ENCODE results near the gene PPP6R1.
A peak's percentile ranks its signal among the peaks of the same experiment; 100 is the strongest.

The PPP6R1 gene

DNA sequence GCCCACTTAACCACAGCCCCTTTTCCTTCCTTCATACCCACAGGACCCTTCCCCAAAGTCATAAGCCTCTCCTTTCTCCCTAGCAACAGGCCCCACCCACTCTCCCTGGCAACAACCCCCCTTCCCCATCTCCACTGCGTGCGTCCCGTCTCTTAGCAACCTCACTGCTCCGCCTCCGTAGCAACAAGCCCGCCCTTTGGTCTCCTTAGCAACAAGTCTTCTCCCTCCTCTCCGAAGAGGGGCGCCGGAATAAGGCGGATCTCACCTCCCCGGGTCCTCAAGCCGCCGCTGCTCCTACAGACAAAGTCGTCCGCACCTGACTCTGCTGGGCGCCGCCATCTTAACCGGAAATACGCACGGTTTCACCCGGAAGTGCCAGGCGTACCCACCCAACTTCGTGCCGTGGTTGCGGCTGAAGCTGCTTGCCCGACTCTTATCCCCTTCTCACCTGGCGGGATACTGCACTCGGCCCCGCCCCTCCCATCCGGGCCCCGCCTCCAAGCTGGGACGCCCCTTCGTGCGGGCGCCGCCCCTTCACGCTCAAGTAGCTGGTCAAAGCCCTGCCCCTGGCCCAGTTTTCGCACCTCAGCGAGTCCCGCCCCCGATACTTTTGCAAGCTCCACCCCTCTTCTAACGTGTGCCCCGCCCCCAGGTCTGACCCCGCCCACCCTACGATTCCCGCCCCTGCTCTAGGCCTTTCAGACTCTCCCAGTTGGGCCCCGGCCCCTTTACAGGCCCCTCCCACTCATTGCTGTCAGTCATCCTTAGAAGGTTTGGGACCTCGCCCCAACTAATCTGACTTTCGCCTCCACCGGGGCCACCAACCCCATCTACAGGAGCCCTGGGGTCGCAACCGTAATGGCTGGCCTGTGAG lies 21.2 kb upstream of the PPP6R1 start, which contains the start of gene HSPBP1:
TSS of gene HSPBP1 (minus strand) at position 341 of the 874 bp plus-strand sequence. CDS start 502 bp downstream, outside the sequence.
- peak; percentile 86 for DNase-seq (ENCODE audit: low read depth, low spot score)

DNA sequence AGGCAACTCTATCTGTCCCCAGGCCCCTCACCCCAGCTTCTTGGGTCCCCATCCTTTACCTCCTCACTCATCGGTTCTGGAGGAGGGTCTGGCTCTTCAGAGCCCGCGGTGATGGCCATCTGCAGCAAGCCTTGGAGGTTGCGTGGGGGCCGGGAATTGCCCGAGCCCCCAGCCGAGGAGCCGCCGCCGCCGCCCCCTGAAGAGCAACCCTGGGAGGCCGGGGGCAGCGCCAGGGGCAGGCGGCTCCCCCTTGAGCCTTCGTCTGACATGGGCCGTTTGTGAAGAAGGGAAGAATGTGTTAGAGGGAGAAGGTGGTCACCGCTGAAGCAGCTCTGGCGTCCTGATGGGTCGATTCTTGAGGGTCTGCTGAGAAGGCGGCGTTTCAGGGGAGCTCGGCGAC lies 20.5 kb upstream of the PPP6R1 start:
- no peak for DNase-seq (ENCODE audit: low read depth, low spot score)

DNA sequence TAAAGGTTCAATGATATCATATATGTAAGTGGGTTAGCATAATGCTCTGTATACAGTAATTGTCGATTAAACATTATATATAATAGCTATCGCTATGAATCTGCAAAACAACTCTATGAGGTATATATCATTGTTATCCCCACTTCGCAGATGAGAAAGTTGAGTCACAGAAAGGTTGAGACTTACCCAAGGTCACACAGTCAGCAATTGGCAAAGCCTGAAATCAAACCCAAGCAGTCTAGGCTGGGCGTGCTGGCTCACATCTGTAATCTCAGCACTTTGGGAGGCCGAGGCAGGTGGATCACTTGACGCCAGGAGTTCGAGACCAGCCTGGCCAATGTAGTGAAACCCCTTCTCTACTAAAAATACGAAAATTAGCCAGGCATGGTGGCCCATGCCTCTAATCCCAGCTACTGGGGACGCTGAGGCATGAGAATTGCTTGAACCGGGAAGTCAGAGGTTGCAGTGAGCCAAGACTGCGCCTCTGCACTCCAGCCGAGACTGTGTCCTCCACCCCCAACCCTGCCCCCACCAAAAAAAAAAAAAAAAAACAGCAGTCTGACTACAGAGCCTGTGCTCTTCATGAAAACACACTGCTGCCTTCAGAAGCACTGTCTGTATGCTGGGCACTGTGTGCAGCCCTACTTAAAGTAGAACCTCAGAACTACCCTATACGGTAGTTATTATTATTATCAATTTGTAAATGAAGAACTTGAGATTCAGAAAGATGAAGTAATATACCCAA lies 19.7 kb upstream of the PPP6R1 start:
- DNase-seq (ENCODE audit: low read depth, low spot score): no peak

DNA sequence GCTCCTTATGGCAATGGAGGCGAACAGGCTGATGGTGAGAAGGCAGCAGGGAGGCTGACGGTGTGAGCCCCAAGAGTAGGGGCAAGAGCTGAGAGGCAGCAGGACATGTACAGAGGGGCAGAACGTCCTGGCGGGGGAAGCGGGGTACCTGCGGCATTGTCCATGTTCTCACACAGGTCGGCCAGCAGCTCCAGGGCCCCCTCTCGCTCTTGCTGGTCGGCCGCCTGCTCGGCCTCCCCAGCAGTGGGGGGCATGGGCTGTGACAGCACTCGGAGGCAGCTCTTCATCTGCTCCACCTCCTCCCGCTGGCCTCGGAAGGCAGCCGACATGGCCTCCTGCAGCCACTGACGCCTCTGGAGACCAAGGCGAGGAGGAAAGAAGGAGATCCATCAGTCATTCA lies 18.7 kb upstream of the PPP6R1 start:
- no peak for DNase-seq (ENCODE audit: low read depth, low spot score)

DNA sequence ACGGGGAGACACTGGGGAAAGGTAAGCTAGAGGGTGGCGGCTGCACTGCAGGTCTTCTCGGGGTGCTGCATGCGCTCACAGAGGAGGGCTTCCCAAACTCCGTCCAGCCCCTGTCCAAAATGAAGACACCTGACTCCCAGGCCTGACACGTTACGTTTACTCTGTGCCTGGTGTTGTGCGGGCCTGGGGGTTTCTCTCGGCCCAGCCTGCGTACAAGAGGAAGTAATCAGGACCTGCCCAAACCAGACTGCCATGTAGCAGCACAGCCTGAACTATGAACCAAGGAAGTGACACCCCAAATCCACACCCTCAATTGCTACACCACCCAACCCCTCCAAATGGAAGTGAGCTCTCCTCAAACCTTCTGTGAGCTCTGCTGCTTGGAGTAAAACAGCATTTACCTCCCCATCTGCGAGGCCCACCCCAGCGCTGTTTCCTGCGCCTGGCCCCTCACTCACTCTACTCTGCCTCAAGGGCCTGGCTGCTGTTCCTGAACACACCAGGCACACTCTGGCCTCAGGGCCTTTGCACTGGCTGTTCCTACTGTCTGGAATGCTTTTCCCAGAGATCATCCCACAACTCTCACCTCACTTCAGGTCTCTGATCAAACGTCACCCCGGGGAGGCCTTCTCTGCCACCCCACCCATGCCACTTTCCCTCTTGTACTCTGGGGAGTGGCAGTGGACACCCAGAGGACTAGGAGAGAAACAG lies 18.1 kb upstream of the PPP6R1 start:
- no peak for DNase-seq (ENCODE audit: low read depth, low spot score)

DNA sequence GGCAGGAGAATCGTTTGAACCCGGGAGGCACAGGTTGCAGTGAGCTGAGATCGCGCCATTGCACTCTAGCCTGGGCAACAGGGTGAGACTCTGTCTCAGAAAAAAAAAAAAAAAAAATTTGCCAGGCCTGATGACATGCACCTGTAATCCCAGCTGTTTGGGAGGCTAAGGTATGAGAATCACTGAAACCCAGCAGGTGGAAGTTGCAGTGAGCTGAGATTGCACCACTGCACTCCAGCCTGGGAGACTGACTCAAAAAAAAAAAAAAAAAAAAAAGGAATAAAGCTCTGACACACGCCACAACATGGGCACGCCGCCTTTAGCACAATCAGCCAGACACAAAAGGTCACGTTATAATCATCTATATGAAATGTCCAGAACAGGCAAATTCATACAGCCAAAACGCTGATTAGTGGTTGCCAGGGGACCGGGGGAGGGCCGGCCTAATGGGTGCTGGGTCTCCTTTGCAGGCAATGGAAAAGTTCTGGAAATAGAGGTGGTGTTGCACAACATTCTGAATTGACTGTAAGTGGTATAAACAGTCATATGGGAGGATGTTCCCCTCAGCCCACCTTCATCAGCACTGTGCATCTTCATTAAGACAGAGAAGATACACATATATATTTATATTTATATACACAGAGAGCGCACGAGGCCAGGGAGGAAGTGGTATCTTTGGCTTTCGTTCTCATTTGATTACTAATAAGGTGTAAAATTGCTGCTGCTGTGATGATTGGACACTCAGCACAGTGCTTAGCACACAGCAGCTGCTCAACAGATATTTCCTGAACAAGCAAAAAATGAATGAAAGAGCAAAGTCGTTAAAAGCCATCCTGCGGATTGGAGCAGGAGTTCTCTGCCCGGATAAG lies 17.3 kb upstream of the PPP6R1 start:
- no peak for DNase-seq (ENCODE audit: low read depth, low spot score)

DNA sequence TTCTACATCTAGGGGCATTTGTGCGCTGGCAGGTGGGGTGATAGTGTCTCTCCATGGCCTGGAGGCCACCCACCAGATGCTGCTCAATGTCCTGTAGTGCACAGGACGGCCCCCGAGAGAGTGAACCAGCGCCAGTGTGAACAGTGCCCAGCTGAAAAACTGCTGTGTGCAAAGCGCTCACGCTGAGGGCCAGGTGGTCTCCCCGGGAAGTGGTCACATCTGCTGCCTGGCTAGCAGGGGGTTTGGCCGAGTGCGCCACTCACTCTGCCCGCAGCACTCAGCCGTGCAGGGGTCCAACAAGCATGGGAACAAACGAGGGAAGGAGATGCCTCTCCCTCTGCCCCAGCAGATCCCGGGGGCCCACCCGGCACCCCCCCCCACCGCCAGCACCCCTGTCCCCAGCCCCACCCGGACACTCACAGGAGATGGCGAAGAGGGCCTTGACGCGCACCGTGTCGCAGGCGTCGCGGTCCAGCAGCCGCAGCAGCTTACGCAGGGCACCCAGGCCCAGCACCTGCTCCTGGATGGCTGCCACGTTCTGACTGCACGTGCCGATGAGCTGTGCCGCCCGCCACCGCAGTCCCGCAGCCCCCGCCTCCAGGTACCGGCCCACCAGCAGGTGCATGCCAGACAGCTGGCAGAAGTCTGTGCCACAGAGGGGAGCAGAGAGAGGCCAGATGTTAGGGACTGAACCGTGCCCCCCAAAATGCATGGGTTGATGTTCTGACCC lies 15.3 kb upstream of the PPP6R1 start:
- DNase-seq (ENCODE audit: low read depth, low spot score): no peak

DNA sequence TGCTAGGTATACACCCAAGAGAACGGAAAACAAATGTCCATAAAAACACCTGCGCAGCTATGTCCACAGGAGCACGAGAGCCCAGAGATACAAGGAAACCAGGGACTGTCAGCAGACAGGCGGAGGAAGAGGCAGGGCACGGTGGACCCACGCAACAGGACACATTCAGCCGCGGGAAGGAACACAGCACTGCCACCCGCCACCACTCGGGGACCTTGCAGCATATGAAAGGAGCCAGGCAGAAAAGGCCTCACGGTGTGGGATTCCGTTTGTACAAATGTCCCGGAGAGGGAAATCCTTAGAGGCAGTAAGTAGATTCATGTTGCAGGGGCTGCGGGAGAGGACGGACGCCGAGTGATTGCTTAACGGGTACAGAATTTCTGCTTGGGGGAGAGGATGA lies 13.3 kb upstream of the PPP6R1 start:
- DNase-seq (ENCODE audit: low read depth, low spot score): no peak

DNA sequence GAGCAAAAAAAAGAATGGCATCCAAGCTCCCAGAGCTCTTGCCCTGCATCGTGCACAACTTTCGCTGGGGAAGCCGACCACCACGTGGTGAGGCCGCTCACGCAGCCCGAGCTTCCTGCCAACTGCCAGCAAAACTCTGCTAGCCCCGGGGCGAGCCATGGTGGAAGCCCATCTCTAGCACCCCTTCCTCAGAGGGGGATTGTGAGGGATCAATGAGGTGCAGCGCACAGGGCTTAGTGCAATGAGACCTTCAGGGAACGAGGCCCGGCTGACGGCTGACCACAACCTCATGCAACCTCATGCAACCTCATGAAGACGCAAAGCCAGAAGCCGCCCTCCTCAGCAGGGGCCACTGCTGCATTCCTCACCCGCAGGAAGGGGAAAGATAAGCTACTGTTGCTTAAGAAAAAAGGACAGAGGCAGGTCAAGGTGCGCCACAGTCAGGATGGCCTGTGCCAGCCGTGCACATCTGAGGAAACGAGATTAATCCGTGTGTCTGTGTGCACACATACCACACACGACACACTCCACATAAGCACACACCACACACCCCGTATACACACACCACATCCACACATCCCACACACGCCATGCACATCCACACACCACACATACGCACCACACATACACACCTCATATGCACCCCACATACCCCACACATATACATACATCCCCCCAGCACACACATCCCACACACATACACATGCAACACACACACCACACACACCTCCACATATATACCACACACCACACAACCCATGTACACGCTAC lies 11.5 kb upstream of the PPP6R1 start:
- no peak for DNase-seq (ENCODE audit: low read depth, low spot score)

DNA sequence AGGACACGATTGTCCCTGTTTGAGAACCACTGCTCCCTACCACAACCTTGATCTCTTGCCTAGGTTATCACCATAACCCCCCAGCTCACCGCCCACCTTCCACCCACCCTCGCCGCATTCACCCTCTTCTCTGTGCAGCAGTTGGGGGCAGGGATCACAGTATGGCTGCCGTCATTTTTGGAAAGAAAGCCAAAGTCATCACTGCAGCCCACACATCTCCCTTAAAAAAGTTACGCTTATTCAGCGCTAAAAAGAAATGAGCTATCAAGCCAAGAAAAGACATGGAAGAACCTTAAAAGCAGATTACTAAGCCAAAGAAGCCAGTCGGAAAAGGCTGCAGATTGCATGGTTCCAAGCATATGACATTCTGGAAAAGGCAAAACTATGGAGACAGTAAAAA lies 10.5 kb upstream of the PPP6R1 start:
- DNase-seq (ENCODE audit: low read depth, low spot score): no peak

DNA sequence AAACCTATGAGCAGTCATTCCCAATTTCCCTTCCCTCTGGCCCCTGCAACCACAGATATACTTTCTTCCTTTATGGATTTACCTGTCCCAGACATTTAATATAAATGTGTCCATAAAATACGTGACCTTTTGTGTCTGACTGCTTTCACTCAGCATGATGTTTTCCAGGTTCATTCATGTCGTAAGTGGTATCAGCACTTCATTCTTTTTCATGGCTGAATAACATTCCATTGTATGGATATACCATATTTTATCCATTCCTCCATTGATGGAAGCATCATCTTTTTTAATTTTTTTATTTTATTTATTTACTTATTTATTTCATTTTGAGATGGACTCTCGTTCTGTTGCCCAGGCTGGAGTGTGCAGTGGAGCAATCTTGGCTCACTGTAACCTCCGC lies 8.0 kb upstream of the PPP6R1 start:
- DNase-seq (ENCODE audit: low read depth, low spot score): no peak

DNA sequence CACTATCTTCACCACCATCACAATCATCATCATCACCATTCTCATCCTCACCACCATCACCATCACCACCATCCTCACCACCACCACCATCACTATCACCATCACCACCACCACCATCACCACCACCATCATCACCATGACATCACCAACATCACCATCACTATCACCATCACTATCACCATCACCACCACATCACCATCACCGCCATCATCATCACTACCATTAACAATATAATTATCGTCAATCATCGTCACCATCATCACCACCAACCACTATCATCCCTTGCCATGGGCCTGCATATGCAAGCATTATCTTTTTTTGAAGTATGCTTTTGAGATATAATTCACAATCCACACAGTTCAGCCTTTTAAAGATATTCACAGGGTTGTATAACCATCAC lies 7.6 kb upstream of the PPP6R1 start:
- DNase-seq (ENCODE audit: low read depth, low spot score): no peak

DNA sequence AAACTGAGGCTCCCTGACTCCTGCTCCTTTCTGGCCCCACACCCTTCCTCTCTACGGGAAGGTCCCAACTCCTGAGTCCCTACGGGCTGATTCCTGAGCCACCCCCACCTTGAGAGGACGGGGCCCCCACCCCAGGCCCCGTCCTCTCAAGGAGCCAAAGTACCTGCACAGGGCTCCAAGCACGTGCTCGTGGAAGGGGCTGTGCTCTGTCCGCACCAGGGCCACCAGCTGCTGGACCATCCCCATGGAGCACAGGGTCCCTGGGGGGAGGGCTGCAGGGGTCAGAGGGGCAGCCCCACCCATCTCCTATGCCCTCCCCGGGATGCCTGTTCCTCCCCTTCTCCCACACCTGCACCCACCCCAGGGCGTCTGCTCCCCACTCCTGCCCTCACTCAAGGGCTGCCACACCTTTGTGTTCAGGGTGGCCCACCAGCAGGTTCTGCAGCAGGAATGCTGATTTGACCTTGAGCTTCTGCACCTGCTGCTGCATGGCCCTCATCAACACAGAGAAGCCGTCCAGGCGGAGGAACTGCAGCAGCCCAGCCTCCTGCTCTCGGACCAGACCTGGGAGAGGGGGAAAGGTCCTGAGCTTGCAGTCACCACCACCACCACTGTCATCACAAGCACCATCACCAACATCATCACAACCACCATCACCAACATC lies 7.0 kb upstream of the PPP6R1 start:
- DNase-seq (ENCODE audit: low read depth, low spot score): no peak

DNA sequence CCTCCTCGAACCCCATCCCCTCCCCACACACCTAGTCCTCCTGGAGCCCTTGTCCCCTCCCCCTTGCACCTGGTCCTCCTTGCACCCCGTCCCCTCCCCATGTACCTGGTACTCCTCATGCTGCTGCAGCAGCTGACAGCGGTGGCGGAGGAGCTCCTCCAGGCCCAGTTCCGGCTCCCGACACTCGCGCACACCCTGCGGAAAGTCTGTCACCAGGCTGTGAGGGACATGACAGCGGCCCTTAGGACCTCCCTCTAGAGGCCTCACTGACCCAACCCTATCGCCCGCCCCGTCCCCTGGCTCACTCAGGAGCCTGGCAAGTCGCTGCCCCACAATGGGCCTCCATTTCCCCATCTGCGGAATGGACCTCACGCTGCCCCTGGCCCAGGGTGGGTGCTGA lies 6.4 kb upstream of the PPP6R1 start:
- no peak for DNase-seq (ENCODE audit: low read depth, low spot score)

DNA sequence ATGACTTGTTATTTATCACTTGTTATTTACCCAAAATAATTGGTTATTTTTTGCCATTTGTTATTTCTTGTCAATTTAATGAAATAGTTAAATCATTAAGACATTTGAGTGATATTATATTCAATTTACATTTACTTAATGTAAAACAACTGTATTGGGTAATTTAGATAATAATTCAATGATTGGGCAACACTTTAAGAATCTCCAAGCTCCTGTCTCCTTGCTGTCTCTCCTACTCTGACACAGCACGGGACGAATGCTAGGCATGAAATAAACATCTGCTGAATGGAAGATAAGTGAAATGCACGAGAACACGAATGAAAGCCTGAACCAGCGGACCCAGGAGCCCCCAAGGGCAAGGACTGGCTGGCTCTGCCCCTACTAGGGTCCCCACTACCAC lies 5.7 kb upstream of the PPP6R1 start:
- no peak for DNase-seq (ENCODE audit: low read depth, low spot score)

DNA sequence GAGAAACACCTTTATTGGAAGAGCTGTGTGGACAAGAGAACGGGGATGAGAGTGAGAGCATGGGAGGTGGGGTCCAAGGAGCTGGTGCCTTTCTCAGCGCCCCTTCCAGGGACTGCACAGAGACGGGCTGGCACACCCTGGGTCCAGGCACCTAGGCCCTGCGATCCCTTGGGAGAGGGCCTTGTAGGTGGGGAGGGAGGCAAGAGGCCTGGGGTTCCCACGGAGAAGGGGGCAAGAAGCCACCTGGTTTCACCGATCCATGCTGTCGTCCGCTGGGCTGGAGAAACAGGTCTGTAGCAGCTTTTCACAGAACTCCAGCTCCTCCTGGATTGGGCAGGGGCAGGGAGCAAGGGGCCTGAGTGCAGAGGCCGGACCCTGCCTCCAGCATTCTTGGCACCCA lies 3.5 kb upstream of the PPP6R1 start:
- DNase-seq (ENCODE audit: low read depth, low spot score): no peak

DNA sequence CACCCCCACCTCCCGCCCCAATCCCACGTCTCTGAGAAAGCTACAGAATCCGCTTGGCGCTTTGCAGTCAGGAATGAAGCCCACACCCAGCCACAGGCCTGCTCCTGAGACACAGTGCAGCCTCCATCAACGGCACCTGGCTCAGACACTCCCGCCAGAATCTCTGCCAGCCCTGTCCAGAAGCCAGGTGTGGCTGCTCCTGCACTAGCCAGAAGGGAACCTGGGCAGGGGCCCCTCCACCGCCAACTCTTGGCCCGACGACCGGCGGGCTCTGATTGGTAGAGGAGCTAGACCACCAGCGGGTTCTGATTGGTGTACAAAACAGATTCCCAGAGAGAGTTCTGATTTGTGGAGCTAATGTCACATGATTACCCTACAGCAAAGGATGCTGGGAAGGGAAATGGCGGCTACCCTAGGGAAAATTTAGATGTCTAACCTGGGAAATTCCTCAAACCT lies 2.9 kb upstream of the PPP6R1 start:
- DNase-seq (ENCODE audit: low read depth, low spot score): no peak

DNA sequence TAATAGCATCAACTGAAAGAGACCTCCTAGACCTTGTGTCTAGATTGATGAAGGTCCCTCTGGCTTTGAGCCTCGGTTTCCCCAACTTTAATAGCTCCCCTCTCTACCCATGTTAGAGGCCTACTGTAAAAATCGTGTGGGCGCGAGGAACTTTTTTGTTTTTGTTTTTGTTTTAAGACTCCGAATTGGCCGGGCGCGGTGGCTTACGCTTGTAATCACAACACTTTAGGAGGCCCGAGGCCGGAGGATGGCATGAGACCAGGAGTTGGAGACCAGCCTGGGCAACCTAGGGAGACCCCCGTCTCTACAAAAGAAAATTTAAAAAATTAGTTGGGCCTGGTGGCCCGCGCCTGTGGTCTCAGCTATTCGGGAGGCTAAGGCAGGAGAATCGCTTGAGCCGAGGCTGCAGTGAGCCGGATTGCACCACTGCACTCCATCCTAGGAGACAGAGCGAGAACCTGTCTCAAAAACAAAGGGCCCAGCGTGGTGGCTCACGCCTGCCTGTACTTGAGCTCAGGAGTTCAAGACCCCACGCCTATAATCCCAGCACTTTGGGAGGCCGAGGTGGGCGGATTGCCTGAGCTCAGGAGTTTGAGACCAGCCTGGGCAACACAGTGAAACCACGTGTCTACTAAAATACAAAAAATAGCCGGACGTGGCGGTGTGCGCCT lies 858 bp upstream of the PPP6R1 start:
- DNase-seq (ENCODE audit: low read depth, low spot score): no peak

DNA sequence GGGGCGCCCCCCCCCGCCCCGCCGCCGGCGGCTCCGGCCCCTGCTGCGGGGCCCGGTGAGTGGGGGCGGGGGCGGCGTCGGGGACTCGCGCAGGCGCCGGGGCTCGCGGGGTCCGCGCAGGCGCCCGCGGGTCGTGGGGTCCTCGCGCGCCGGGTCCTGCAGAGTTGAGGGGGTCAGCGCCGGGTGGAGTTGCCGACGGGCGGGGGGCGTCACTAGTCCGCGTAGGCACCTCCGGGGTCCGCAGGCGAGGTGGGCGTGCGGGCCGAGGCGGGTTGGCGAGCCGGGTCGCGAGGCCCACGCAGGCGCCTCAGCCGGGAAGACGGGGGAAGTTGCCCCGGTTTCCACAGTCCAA lies 365 bp downstream of the PPP6R1 start:
- DNase-seq (ENCODE audit: low read depth, low spot score): no peak
